Type B pancreatic cell (in vitro differentiated cells): ENCODE measurements around the gene WWTR1. TPM values are rescaled to one million over a fixed set of nuclear protein-coding genes. Genes with fewer than 3 reads are reported as not detected.

Experiments
- DNase-seq: peaks from one replicate; pipeline ENCODE4 v3.0.0; 2021; ENCODE audit warnings: mixed read lengths; ENCODE audit not compliant: unreplicated experiment; ENCODE audit errors: extremely low spot score
- H3K27ac Mint-ChIP-seq: 2 replicates; pipeline ENCODE4 v1.8.0; 2021; ENCODE audit warnings: mild to moderate bottlenecking, mixed read lengths
- H3K27me3 Mint-ChIP-seq: 2 replicates; pipeline ENCODE4 v1.8.0; 2021; ENCODE audit warnings: mixed read lengths
- H3K36me3 Mint-ChIP-seq: 2 replicates; pipeline ENCODE4 v1.8.0; 2021; ENCODE audit warnings: mixed read lengths
- H3K4me1 Mint-ChIP-seq: one replicate; pipeline ENCODE4 v1.8.0; 2021; ENCODE audit warnings: mixed read lengths; ENCODE audit not compliant: unreplicated experiment
- H3K4me3 Mint-ChIP-seq: 2 replicates; pipeline ENCODE4 v1.8.0; 2021; ENCODE audit warnings: mild to moderate bottlenecking, mixed read lengths
- H3K9me3 Mint-ChIP-seq: 2 replicates; pipeline ENCODE4 v1.8.0; 2021; ENCODE audit warnings: mixed read lengths
- total RNA-seq: library from RNA; stranded (reverse); gene quantifications from 2 replicates; pipeline ENCODE4 v1.2.1, GENCODE V29; 2021; ENCODE audit warnings: low replicate concordance
- TF ChIP-seq, protein P1 (sequence below): fragments of 200-600 bp; sonication (generic); conservative IDR thresholded peaks from 2 replicates; pipeline ENCODE4 v1.5.0; 2021; ENCODE audit warnings: antibody characterized with exemption, mild to moderate bottlenecking

The WWTR1 gene
- total RNA-seq, 1 donor from 2014 or later = 65.0 TPM

DNA sequence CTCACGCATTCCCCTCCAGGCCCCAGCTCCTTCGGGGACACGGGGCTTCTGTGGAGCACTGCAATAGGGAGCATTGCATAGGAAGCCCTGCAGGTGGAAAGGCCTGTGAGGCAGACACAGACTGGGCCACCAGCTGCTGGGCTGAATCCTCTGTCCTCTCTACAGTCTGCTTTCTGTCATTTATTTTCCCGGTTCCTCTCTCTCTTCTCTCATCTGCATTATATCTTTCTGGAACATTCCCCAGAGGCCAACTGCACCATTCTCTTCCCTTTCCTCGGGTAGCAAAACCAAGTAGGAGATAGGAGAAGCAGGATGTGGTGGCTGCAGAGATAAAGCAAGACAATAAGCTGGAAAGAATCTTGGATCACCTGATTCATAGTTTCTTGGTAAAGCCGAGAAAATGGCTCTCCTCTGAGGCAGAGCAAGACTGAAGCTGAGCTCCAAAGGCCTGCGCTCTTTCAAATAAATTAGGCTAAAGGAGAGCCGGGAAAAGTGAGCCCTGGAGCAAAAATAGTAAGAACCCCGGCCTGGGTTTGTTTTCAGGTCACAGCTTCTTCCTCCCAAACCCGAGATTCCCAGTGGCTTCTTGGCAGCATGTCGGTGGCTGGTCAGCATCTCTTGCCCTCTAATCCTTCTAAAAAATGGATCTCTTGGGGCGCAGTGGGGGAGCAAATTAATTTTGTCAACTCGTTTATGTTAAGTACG lies 178.1 kb downstream of the WWTR1 start:
- H3K27ac Mint-ChIP-seq = peak overlapping the region; percentile 87
- no peak overlapping the region for H3K4me3 Mint-ChIP-seq
- no peaks in the 10 kb centered on the region for H3K36me3 Mint-ChIP-seq

DNA sequence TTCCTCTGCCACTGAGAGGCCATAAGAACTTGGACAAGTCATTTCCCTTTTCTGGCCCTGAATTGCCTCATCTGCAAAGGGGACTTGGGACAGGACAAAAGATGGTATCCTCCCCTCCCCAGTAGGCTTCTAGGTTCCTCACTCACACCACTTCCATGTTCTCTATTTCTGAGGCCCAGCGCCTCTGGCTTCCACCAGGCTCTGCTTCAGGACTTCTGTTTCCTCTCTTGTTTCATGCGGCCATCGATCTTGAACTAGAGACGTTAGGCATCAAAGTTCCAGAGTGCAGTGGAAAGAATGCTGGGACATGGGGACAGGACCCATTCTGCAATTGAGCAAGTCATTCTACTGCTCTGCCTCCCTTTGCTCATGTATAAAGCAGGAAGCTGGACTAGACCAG lies 181.6 kb downstream of the WWTR1 start:
- peak overlapping the region; percentile 68 for H3K4me3 Mint-ChIP-seq
- peaks cover 45% of the 10 kb centered on the region for H3K4me1 Mint-ChIP-seq
- peak overlapping the region; percentile 79 for H3K27ac Mint-ChIP-seq
- H3K36me3 Mint-ChIP-seq = no peaks in the 10 kb centered on the region
- peaks cover 4% of the 10 kb centered on the region for H3K9me3 Mint-ChIP-seq
- TF ChIP-seq, protein P1, sequence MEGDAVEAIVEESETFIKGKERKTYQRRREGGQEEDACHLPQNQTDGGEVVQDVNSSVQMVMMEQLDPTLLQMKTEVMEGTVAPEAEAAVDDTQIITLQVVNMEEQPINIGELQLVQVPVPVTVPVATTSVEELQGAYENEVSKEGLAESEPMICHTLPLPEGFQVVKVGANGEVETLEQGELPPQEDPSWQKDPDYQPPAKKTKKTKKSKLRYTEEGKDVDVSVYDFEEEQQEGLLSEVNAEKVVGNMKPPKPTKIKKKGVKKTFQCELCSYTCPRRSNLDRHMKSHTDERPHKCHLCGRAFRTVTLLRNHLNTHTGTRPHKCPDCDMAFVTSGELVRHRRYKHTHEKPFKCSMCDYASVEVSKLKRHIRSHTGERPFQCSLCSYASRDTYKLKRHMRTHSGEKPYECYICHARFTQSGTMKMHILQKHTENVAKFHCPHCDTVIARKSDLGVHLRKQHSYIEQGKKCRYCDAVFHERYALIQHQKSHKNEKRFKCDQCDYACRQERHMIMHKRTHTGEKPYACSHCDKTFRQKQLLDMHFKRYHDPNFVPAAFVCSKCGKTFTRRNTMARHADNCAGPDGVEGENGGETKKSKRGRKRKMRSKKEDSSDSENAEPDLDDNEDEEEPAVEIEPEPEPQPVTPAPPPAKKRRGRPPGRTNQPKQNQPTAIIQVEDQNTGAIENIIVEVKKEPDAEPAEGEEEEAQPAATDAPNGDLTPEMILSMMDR = no peak
- no peaks in the 10 kb centered on the region for H3K27me3 Mint-ChIP-seq
- no peak for DNase-seq

More for the DNA sequence above, 178.1 kb downstream of the WWTR1 start:
- peaks cover 4% of the 10 kb centered on the region for H3K9me3 Mint-ChIP-seq
- TF ChIP-seq, protein P1 = no peak
- no peaks in the 10 kb centered on the region for H3K27me3 Mint-ChIP-seq
- H3K4me1 Mint-ChIP-seq = peaks cover 19% of the 10 kb centered on the region
- DNase-seq = no peak

DNA sequence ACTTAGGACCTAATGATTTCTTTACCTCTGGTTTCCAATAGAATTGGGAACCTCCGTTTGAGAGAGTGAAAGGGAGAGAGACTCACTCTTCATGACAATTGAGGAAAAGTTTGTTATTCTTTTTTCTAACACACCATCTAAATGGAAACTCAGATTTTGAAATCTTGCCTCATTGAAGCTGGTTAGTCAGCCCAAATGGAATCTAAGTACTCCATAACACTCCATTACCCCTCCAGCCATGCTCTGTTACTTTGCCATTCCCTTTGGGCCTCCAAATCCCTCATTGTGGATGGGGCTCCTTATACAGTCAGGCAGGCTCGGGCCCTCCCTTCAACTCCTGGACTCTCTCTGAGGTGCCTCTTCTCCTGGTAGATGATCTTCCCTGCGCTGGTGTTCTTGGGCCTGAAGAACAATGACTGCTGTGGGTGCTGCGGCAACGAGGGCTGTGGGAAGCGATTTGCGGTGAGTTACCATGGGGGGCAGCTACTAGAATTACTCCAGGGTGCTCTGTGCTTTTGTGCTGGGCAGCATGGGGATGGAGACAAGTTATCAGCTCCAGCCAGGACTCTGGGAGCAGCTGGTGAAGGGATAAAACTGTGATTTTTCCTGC lies 182.3 kb downstream of the WWTR1 start:
- H3K9me3 Mint-ChIP-seq = peaks cover 4% of the 10 kb centered on the region
- H3K27me3 Mint-ChIP-seq = no peaks in the 10 kb centered on the region
- peak overlapping the region; percentile 44 for H3K27ac Mint-ChIP-seq

DNA sequence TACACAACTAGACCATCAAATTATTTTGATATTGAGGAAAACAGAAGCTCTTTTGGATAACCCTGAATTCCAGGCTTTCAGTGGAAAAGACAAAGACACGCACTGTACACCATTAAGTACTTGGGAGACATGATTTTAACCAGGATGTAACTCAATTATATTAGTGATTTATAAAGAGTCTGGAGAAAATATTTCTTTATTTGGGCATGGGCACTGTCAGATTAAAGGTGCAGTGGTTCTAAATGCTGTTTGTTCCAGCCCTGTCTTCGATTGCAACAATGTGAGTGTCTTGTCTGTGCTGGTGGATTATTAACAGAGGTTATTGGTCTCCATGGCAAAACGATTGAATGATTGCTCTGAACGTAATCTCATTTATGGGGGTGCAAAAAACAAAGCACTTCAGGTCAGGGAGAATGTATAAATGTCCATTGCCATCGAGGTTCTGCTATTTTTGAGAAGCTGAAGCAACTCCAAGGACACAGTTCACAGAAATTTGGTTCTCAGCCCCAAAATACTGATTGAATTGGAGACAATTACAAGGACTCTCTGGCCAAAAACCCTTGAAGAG lies 183.5 kb downstream of the WWTR1 start, which contains the start of gene TM4SF4:
TM4SF4 (plus strand) TSS at position 448 of the 568 bp plus-strand sequence. CDS start 181 bp downstream, outside the sequence.
- H3K4me1 Mint-ChIP-seq = peaks cover 37% of the 10 kb centered on the region
- peaks cover 4% of the 10 kb centered on the region for H3K9me3 Mint-ChIP-seq

More for the DNA sequence above, 182.3 kb downstream of the WWTR1 start:
- Mint-ChIP-seq H3K4me3 (peak overlapping the region; percentile 37), H3K4me1 (peaks cover 45% of the 10 kb centered on the region), H3K36me3 (no peaks in the 10 kb centered on the region)
- no peak for DNase-seq
- TF ChIP-seq, protein P1 = no peak

More for the DNA sequence above, 183.5 kb downstream of the WWTR1 start, which contains the start of gene TM4SF4:
- TF ChIP-seq, protein P1 = no peak
- no peak for DNase-seq
- Mint-ChIP-seq H3K4me3 (peak within 1 kb of the TSS; percentile 37), H3K36me3 (no peaks in the 10 kb centered on the region), H3K27ac (peak within 1 kb of the TSS; percentile 86), H3K27me3 (no peaks in the 10 kb centered on the region)
